Tibial nerve (tissue), 4 donors: Measurements from ENCODE around the gene TSPAN32.
A peak's percentile ranks its signal among the peaks of the same experiment; 100 is the strongest.

ENCODE experiments used
- EP300 ChIP-seq, 2 donors: sonication (generic); formaldehyde crosslinking; IDR thresholded peaks; one replicate each; pipeline ENCODE4 v1.6.1; 2017; ENCODE audit warnings: antibody characterized with exemption in 2 of 2, mild to moderate bottlenecking in 1 of 2
- TF ChIP-seq, protein P1 (sequence below), 5 experiments: fragments of 200-600 bp in 3 of 5; fragments of 450-650 bp in 2 of 5; sonication (generic) in 3 of 5; IDR thresholded peaks; one replicate each; pipeline ENCODE4 v1.5.1; 2016 to 2019; ENCODE audit warnings: antibody characterized with exemption in 5 of 5, mild to moderate bottlenecking in 3 of 5, moderate library complexity in 2 of 5

GRCh38 chr11:2287091-2287490 is 14.7 kb upstream of the TSPAN32 start:
- TF ChIP-seq, protein P1, sequence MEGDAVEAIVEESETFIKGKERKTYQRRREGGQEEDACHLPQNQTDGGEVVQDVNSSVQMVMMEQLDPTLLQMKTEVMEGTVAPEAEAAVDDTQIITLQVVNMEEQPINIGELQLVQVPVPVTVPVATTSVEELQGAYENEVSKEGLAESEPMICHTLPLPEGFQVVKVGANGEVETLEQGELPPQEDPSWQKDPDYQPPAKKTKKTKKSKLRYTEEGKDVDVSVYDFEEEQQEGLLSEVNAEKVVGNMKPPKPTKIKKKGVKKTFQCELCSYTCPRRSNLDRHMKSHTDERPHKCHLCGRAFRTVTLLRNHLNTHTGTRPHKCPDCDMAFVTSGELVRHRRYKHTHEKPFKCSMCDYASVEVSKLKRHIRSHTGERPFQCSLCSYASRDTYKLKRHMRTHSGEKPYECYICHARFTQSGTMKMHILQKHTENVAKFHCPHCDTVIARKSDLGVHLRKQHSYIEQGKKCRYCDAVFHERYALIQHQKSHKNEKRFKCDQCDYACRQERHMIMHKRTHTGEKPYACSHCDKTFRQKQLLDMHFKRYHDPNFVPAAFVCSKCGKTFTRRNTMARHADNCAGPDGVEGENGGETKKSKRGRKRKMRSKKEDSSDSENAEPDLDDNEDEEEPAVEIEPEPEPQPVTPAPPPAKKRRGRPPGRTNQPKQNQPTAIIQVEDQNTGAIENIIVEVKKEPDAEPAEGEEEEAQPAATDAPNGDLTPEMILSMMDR (IDR thresholded peaks at IDR 0.05), result no peak
- TF ChIP-seq EP300 (IDR thresholded peaks at IDR 0.05), result peak in 1 of 2 donors; percentile 10
